Measurements from ENCODE around the gene CHSY1.

DNA sequence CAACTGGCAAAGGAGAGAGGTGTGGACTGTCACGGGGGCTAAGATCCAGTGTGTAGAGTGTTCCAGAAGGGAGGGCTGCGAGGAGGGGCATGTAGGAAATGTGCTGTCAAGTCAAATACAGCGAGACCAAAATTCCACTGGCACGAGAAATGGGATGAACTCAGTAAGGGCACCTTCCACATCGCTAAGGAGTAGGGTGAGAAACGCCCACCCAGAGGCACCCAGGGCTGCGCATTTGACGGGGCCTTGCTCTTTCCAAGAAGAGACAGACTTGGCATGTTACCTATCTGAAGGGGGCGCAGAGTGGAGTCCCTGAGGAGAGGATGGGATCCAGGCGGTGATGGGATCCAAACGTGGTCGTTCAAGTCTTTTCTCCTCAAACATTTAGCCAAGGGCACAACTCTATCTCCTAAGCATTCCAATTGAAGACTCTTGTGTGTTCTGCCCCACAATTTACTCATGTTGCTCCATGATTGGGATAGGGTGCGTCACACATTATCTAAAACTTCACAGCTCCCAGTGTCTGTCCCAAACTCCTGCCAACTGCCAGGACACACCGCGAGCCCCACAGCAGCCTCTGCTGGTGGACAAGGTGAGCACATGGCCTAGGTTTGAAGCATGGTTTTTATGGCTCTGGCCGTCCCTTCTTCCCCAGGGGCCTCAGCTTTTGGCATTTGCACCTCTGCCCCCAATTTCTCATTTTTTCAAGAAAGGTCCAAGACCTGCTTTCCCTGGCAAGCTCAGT is 17.8 kb upstream of the CHSY1 start:
- TF ChIP-seq, protein P1, sequence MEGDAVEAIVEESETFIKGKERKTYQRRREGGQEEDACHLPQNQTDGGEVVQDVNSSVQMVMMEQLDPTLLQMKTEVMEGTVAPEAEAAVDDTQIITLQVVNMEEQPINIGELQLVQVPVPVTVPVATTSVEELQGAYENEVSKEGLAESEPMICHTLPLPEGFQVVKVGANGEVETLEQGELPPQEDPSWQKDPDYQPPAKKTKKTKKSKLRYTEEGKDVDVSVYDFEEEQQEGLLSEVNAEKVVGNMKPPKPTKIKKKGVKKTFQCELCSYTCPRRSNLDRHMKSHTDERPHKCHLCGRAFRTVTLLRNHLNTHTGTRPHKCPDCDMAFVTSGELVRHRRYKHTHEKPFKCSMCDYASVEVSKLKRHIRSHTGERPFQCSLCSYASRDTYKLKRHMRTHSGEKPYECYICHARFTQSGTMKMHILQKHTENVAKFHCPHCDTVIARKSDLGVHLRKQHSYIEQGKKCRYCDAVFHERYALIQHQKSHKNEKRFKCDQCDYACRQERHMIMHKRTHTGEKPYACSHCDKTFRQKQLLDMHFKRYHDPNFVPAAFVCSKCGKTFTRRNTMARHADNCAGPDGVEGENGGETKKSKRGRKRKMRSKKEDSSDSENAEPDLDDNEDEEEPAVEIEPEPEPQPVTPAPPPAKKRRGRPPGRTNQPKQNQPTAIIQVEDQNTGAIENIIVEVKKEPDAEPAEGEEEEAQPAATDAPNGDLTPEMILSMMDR (IDR thresholded peaks at IDR 0.05; ENCODE audit: low read depth, low read length): peak; percentile 38
- TF ChIP-seq EZH2phosphoT487 (IDR thresholded peaks at IDR 0.05; ENCODE audit: low read depth): no peak
